Measurements from ENCODE around the gene TADA1. TPM values are rescaled to one million over a fixed set of nuclear protein-coding genes. Genes with fewer than 3 reads are reported as not detected.

TADA1 gene
- total and polyA plus RNA-seq, 2 donors (not counting 1 experiment from before 2014, with no cell fraction given): 12.9 to 13.2 TPM

- H2AFZ ChIP-seq (ENCODE audit: low read length): no peak overlapping the region
- no peak overlapping the region for H3K4me3 ChIP-seq (replicated peaks in 1 of 4; ENCODE audit: control extremely low read depth in 1 of 4, insufficient read depth in 1 of 4, low read depth in 3 of 4, low read length in 4 of 4)
- H3K27me3 ChIP-seq (ENCODE audit: control insufficient read depth, insufficient read depth, low read length): no peaks in the 10 kb centered on the region
- H3K27ac ChIP-seq (ENCODE audit: insufficient read depth, low read length): no peak overlapping the region
- no peaks in the 10 kb centered on the region for H3K4me1 ChIP-seq (ENCODE audit: control insufficient read depth, extremely low read depth, insufficient read depth, low read length)
- no peak overlapping the region for H3K4me2 ChIP-seq (ENCODE audit: extremely low read depth, insufficient read depth, low read length)
- H3K79me2 ChIP-seq (ENCODE audit: control insufficient read depth, insufficient read depth, low read length): no peaks in the 10 kb centered on the region
- H4K20me1 ChIP-seq (ENCODE audit: control insufficient read depth, extremely low read depth, insufficient read depth, low read length): no peaks in the 10 kb centered on the region
- DNase-seq (ENCODE audit: low read depth in 2 of 2): peak in 1 of 2 donors; percentile 98
- H3K36me3 ChIP-seq (ENCODE audit: control insufficient read depth, insufficient read depth, low read length): no peaks in the 10 kb centered on the region
- no peak overlapping the region for H3K9ac ChIP-seq (ENCODE audit: insufficient read depth, low read length)
- TF ChIP-seq, protein P1, sequence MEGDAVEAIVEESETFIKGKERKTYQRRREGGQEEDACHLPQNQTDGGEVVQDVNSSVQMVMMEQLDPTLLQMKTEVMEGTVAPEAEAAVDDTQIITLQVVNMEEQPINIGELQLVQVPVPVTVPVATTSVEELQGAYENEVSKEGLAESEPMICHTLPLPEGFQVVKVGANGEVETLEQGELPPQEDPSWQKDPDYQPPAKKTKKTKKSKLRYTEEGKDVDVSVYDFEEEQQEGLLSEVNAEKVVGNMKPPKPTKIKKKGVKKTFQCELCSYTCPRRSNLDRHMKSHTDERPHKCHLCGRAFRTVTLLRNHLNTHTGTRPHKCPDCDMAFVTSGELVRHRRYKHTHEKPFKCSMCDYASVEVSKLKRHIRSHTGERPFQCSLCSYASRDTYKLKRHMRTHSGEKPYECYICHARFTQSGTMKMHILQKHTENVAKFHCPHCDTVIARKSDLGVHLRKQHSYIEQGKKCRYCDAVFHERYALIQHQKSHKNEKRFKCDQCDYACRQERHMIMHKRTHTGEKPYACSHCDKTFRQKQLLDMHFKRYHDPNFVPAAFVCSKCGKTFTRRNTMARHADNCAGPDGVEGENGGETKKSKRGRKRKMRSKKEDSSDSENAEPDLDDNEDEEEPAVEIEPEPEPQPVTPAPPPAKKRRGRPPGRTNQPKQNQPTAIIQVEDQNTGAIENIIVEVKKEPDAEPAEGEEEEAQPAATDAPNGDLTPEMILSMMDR (conservative IDR thresholded peaks at IDR 0.05 in 1 of 2, IDR thresholded peaks at IDR 0.05 in 1 of 2; ENCODE audit: low read depth in 1 of 2, low read length in 2 of 2): no peak
- TF ChIP-seq EZH2 (IDR thresholded peaks at IDR 0.05; ENCODE audit: low read length, missing control alignments): no peak
- no peaks in the 10 kb centered on the region for H3K9me3 ChIP-seq (ENCODE audit: control insufficient read depth, insufficient read depth, low read depth, low read length)
Observed at GRCh38 chr1:166905900-166906299, 29.8 kb upstream of the TADA1 start.

DNA sequence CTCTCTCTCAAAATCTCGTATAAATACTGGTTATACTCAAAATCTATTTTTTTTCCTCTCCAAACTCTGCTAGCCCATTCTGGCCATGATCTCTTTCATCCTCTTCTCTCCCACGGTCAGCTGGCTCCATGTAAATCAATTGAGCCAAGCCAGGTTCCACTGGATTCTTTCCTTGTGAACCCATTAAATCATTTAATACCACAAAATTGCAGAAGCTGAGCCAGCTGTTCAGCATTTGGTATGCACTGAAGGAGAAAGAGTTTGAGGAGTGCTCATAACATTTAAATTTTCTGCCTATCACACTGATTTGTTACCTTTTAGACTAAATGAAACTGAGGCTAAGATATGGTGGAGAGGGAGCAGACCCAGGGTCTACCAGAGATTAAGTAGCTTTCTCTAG is 29.1 kb upstream of the TADA1 start:
- H3K4me1 ChIP-seq (ENCODE audit: control insufficient read depth, extremely low read depth, insufficient read depth, low read length): no peaks in the 10 kb centered on the region
- no peaks in the 10 kb centered on the region for H3K27me3 ChIP-seq (ENCODE audit: control insufficient read depth, insufficient read depth, low read length)
- H3K79me2 ChIP-seq (ENCODE audit: control insufficient read depth, insufficient read depth, low read length): no peaks in the 10 kb centered on the region
- H2AFZ ChIP-seq (ENCODE audit: low read length): no peak overlapping the region
- no peak overlapping the region for H3K4me3 ChIP-seq (replicated peaks in 1 of 4; ENCODE audit: control extremely low read depth in 1 of 4, insufficient read depth in 1 of 4, low read depth in 3 of 4, low read length in 4 of 4)
- H3K36me3 ChIP-seq (ENCODE audit: control insufficient read depth, insufficient read depth, low read length): no peaks in the 10 kb centered on the region
- DNase-seq (ENCODE audit: low read depth in 2 of 2): peak in 1 of 2 donors; percentile 83
- H3K27ac ChIP-seq (ENCODE audit: insufficient read depth, low read length): no peak overlapping the region
- no peak overlapping the region for H3K9ac ChIP-seq (ENCODE audit: insufficient read depth, low read length)
- H4K20me1 ChIP-seq (ENCODE audit: control insufficient read depth, extremely low read depth, insufficient read depth, low read length): no peaks in the 10 kb centered on the region
- no peak overlapping the region for H3K4me2 ChIP-seq (ENCODE audit: extremely low read depth, insufficient read depth, low read length)
- no peaks in the 10 kb centered on the region for H3K9me3 ChIP-seq (ENCODE audit: control insufficient read depth, insufficient read depth, low read depth, low read length)
- TF ChIP-seq, protein P1 (conservative IDR thresholded peaks at IDR 0.05 in 1 of 2, IDR thresholded peaks at IDR 0.05 in 1 of 2; ENCODE audit: low read depth in 1 of 2, low read length in 2 of 2): no peak
- no peak for TF ChIP-seq EZH2 (IDR thresholded peaks at IDR 0.05; ENCODE audit: low read length, missing control alignments)

DNA sequence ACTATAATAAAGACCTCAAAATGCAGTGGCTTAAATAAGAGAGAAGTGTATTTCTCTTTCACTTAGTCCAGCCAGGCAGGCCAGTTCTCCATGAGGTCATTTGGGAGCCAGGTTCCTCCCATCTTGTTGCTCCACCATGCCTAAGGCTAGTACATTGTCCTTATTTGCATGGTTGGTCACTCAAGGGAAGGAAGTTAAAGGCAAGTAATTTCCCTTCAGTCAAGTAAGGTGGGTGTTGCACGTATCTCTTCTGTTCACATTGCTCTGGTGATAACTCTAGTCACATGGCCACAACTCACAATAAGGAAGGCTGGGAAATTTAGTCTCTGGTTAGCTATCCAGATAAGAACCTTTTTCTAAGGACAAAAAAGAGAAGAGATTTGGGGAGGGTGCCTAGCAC is 27.2 kb upstream of the TADA1 start:
- Histone ChIP-seq H4K20me1 (ENCODE audit: control insufficient read depth, extremely low read depth, insufficient read depth, low read length) (no peaks in the 10 kb centered on the region), H3K36me3 (ENCODE audit: control insufficient read depth, insufficient read depth, low read length) (no peaks in the 10 kb centered on the region), H3K4me2 (ENCODE audit: extremely low read depth, insufficient read depth, low read length) (no peak overlapping the region), H3K79me2 (ENCODE audit: control insufficient read depth, insufficient read depth, low read length) (no peaks in the 10 kb centered on the region), H3K27me3 (ENCODE audit: control insufficient read depth, insufficient read depth, low read length) (no peaks in the 10 kb centered on the region), H3K9me3 (ENCODE audit: control insufficient read depth, insufficient read depth, low read depth, low read length) (no peaks in the 10 kb centered on the region), H3K9ac (ENCODE audit: insufficient read depth, low read length) (no peak overlapping the region), H3K4me1 (ENCODE audit: control insufficient read depth, extremely low read depth, insufficient read depth, low read length) (no peaks in the 10 kb centered on the region), H3K27ac (ENCODE audit: insufficient read depth, low read length) (no peak overlapping the region), H3K4me3 (replicated peaks in 1 of 4; ENCODE audit: control extremely low read depth in 1 of 4, insufficient read depth in 1 of 4, low read depth in 3 of 4, low read length in 4 of 4) (no peak overlapping the region), H2AFZ (ENCODE audit: low read length) (no peak overlapping the region)
- no peak for TF ChIP-seq EZH2 (IDR thresholded peaks at IDR 0.05; ENCODE audit: low read length, missing control alignments)
- TF ChIP-seq, protein P1 (conservative IDR thresholded peaks at IDR 0.05 in 1 of 2, IDR thresholded peaks at IDR 0.05 in 1 of 2; ENCODE audit: low read depth in 1 of 2, low read length in 2 of 2): no peak
- no peak for DNase-seq (ENCODE audit: low read depth in 2 of 2)

Data from fibroblast of lung (primary cell).